ENCODE data around the gene CARD14. TPM values are rescaled to one million over a fixed set of nuclear protein-coding genes. Genes with fewer than 3 reads are reported as not detected.

Gene CARD14
- total RNA-seq, 1 experiment from 2014 or later: not detected

- CTCF ChIA-PET: no interaction called here
Observed at GRCh38 chr17:80246266-80246681, 76.4 kb downstream of the CARD14 start.

GRCh38 chr17:80246726-80247125, 76.9 kb downstream of the CARD14 start:
- intact Hi-C loops (cut with micrococcal nuclease): no loop called here
- H3K4me1 Mint-ChIP-seq (ENCODE audit: insufficient read depth, unreplicated experiment): no peaks in the 10 kb centered on the region
- CTCF ChIA-PET: no interaction called here

More at GRCh38 chr17:80246266-80246681, 76.4 kb downstream of the CARD14 start:
- Mint-ChIP-seq H3K27me3 (ENCODE audit: insufficient read depth, unreplicated experiment) (no peaks in the 10 kb centered on the region), H3K36me3 (ENCODE audit: insufficient read depth, unreplicated experiment) (peaks cover 15% of the 10 kb centered on the region), H3K27ac (ENCODE audit: low read depth, unreplicated experiment) (no peak overlapping the region), H3K4me1 (ENCODE audit: insufficient read depth, unreplicated experiment) (no peaks in the 10 kb centered on the region), H3K4me3 (ENCODE audit: unreplicated experiment) (no peak overlapping the region), H3K9me3 (ENCODE audit: unreplicated experiment) (no peaks in the 10 kb centered on the region)
- POLR2A ChIA-PET: no interaction called here
- intact Hi-C loops (cut with micrococcal nuclease): no loop called here
- TF ChIP-seq CTCF (IDR thresholded peaks at IDR 0.05; ENCODE audit: unreplicated experiment): no peak
- BruUV-seq (replicated peaks): no TSS peak
- DNase-seq (ENCODE audit: unreplicated experiment): no peak

GRCh38 chr17:80247561-80247960, 77.7 kb downstream of the CARD14 start:
- no peak for TF ChIP-seq CTCF (IDR thresholded peaks at IDR 0.05; ENCODE audit: unreplicated experiment)
- peaks cover 1% of the 10 kb centered on the region for H3K4me1 Mint-ChIP-seq (ENCODE audit: insufficient read depth, unreplicated experiment)
- no peak for DNase-seq (ENCODE audit: unreplicated experiment)
- ChIA-PET CTCF (no interaction called here), POLR2A (no interaction called here)
- no TSS peak for BruUV-seq (replicated peaks)
- no peaks in the 10 kb centered on the region for H3K27me3 Mint-ChIP-seq (ENCODE audit: insufficient read depth, unreplicated experiment)
- H3K4me3 Mint-ChIP-seq (ENCODE audit: unreplicated experiment): no peak overlapping the region
- intact Hi-C loops (cut with micrococcal nuclease): no loop called here
- H3K36me3 Mint-ChIP-seq (ENCODE audit: insufficient read depth, unreplicated experiment): peaks cover 9% of the 10 kb centered on the region
- no peak overlapping the region for H3K27ac Mint-ChIP-seq (ENCODE audit: low read depth, unreplicated experiment)
- no peaks in the 10 kb centered on the region for H3K9me3 Mint-ChIP-seq (ENCODE audit: unreplicated experiment)

More at GRCh38 chr17:80246726-80247125, 76.9 kb downstream of the CARD14 start:
- Mint-ChIP-seq H3K4me3 (ENCODE audit: unreplicated experiment) (no peak overlapping the region), H3K9me3 (ENCODE audit: unreplicated experiment) (no peaks in the 10 kb centered on the region), H3K27me3 (ENCODE audit: insufficient read depth, unreplicated experiment) (no peaks in the 10 kb centered on the region), H3K36me3 (ENCODE audit: insufficient read depth, unreplicated experiment) (peaks cover 11% of the 10 kb centered on the region), H3K27ac (ENCODE audit: low read depth, unreplicated experiment) (no peak overlapping the region)
- no peak for DNase-seq (ENCODE audit: unreplicated experiment)
- no TSS peak for BruUV-seq (replicated peaks)
- no peak for TF ChIP-seq CTCF (IDR thresholded peaks at IDR 0.05; ENCODE audit: unreplicated experiment)
- POLR2A ChIA-PET: no interaction called here

GRCh38 chr17:80248001-80248893, 78.4 kb downstream of the CARD14 start:
- no peaks in the 10 kb centered on the region for H3K9me3 Mint-ChIP-seq (ENCODE audit: unreplicated experiment)
- no peak for TF ChIP-seq CTCF (IDR thresholded peaks at IDR 0.05; ENCODE audit: unreplicated experiment)
- no peak for DNase-seq (ENCODE audit: unreplicated experiment)
- peaks cover 5% of the 10 kb centered on the region for H3K4me1 Mint-ChIP-seq (ENCODE audit: insufficient read depth, unreplicated experiment)
- ChIA-PET CTCF (no interaction called here), POLR2A (no interaction called here)
- H3K4me3 Mint-ChIP-seq (ENCODE audit: unreplicated experiment): no peak overlapping the region
- intact Hi-C loops (cut with micrococcal nuclease): no loop called here
- H3K27me3 Mint-ChIP-seq (ENCODE audit: insufficient read depth, unreplicated experiment): no peaks in the 10 kb centered on the region
- no TSS peak for BruUV-seq (replicated peaks)
- H3K36me3 Mint-ChIP-seq (ENCODE audit: insufficient read depth, unreplicated experiment): peaks cover 9% of the 10 kb centered on the region
- H3K27ac Mint-ChIP-seq (ENCODE audit: low read depth, unreplicated experiment): no peak overlapping the region
